Brain microvascular endothelial cell (primary cell): ENCODE results near the gene ACSL6.
A peak's percentile ranks its signal among the peaks of the same experiment; 100 is the strongest.

Experiments
- DNase-seq: peaks from one replicate; pipeline ENCODE4 v3.0.0-alpha.2; 2020
- H3K27ac ChIP-seq: fragments of 250-450 bp; sonication (Bioruptor Pico); 2 replicates; pipeline ENCODE4 v1.5.1; 2020; ENCODE audit warnings: mild to moderate bottlenecking, moderate library complexity
- H3K27me3 ChIP-seq: fragments of 250-450 bp; sonication (Bioruptor Pico); replicated peaks from 2 replicates; pipeline ENCODE4 v1.5.1; 2020; ENCODE audit warnings: mild to moderate bottlenecking
- H3K36me3 ChIP-seq: fragments of 250-450 bp; sonication (Bioruptor Pico); replicated peaks from 2 replicates; pipeline ENCODE4 v1.5.1; 2020; ENCODE audit warnings: mild to moderate bottlenecking
- H3K4me3 ChIP-seq: 2 replicates; pipeline ENCODE4 v1.5.1; 2011; ENCODE audit warnings: low read depth, mild to moderate bottlenecking, control low read depth, low read length, moderate library complexity
- in situ Hi-C: cut with HindIII; loops from 2 replicates; pipeline ENCODE4 v1.10.0; 2017; ENCODE audit warnings: low sequenced_read_pairs, low pct_ligation_motif_present
- TF ChIP-seq, protein P1 (sequence below): IDR thresholded peaks from 2 replicates; pipeline ENCODE4 v1.5.1; 2011; ENCODE audit warnings: low read depth, mild to moderate bottlenecking, moderate library complexity, low read length, control low read depth, inconsistent platforms; ENCODE audit errors: missing control alignments

Gene ACSL6

DNA sequence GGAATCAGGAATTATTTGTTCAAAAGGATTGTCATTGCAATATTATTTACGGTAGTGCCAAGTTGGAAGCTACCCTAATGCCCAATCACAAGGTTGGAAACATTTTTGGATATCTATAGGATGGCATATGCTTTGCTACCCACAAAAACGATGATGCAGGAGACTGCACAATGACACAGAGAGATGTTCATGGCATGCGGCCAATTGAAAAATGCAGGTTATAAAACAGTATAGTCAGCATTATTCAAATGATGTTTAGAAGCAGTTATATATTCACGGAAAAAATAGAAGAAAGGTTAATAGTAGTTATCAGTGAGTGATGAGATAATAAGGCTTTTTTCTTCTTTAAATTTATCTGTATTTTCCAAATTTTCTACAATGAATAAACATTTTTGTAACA is 5.9 kb upstream of the ACSL6 start:
- in situ Hi-C loops = loop anchor here (25.0 kb wide), 1 partner anchor 430 kb away; no protein-coding TSS in a partner anchor
- H3K27ac ChIP-seq = no peak overlapping the region
- no peak for DNase-seq

DNA sequence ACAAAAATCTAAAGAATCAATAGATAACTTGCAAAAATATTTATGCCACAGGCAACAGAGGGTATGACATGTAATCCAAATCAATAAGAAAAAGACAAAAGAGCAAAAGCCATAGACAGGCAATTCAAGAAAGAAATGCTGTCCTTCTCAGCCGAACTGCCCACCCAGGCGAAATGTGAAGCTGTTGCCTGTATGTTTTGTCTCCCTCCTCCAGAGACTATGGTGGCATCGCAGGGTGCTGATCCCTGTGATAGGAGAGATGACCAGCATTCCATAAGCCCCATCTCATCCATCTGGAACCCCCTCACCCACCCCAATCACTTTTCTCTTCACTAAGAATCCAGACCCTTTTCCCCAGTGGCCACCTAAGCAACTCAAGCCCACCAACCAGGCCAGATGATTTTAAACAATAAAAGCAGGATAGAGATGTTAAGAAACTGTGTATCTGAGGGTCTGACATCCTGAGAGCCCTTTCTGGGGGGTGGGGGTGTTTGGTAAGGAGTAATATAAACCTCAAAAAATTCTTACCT is 5.3 kb upstream of the ACSL6 start:
- Histone ChIP-seq H3K27me3 (peaks cover 20% of the 10 kb centered on the region), H3K4me3 (no peak overlapping the region), H3K36me3 (no peaks in the 10 kb centered on the region), H3K27ac (no peak overlapping the region)
- in situ Hi-C loops = loop anchor here (25.0 kb wide), 1 partner anchor 429 kb away; no protein-coding TSS in a partner anchor
- TF ChIP-seq, protein P1, sequence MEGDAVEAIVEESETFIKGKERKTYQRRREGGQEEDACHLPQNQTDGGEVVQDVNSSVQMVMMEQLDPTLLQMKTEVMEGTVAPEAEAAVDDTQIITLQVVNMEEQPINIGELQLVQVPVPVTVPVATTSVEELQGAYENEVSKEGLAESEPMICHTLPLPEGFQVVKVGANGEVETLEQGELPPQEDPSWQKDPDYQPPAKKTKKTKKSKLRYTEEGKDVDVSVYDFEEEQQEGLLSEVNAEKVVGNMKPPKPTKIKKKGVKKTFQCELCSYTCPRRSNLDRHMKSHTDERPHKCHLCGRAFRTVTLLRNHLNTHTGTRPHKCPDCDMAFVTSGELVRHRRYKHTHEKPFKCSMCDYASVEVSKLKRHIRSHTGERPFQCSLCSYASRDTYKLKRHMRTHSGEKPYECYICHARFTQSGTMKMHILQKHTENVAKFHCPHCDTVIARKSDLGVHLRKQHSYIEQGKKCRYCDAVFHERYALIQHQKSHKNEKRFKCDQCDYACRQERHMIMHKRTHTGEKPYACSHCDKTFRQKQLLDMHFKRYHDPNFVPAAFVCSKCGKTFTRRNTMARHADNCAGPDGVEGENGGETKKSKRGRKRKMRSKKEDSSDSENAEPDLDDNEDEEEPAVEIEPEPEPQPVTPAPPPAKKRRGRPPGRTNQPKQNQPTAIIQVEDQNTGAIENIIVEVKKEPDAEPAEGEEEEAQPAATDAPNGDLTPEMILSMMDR = no peak
- DNase-seq = no peak

More for the DNA sequence above, 5.9 kb upstream of the ACSL6 start:
- Histone ChIP-seq H3K27me3 (peaks cover 14% of the 10 kb centered on the region), H3K4me3 (no peak overlapping the region), H3K36me3 (no peaks in the 10 kb centered on the region)
- TF ChIP-seq, protein P1 = no peak

DNA sequence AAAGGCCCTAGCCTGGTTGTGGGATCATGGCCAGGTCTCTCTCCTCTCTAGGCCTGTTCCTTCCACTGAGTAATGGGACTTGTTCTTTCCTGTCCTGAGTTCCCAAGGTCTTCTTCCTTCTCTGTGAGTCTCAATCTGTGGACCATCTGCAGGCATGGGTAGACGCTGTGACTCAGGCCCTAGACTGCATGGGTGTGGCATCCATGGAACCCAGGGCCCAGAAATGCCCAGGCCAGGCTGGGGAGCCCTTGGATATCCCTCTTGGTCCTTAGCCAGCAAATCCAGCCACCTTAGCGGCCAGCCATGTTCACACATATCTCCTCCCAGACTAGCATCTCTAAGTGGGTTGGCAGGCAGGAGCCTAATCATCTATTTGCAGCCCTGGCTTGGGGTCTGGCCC is 2.3 kb upstream of the ACSL6 start:
- Histone ChIP-seq H3K4me3 (no peak overlapping the region), H3K27me3 (peaks cover 25% of the 10 kb centered on the region), H3K36me3 (no peaks in the 10 kb centered on the region), H3K27ac (no peak overlapping the region)
- in situ Hi-C loops = loop anchor here (25.0 kb wide), 1 partner anchor 426 kb away; no protein-coding TSS in a partner anchor
- TF ChIP-seq, protein P1 = no peak
- no peak for DNase-seq

DNA sequence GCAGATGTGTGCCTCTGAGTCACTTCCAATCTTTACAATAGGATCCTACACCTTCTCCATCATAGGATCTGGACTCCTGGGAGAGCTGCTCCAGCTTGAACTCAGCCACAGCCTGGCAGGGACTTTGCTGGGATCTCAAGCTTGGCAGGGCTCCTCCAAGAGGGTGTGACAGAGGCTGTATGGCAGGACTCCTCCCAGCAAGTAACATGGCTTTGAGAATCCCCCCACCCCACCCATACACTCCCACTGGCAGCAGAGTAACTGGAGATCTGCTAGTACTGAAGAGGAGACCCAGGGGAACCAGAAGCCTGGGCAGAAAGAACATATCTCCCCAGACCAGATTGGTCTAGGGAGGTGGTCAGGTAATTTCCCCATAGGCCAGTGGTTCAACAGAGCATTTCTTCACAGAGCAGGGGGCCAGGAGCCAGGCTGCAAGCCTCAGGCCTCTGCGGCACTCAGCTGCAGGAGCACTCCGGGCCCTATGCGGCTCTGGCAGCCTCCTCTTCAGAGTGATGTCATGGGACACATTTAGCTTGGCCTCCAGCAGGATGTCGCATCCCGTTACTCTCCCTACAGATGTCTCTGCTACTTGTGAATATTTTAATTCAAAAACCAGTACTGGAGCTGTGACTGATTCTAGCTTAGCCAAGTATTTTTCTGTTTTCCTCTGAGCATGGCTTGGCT is 1.7 kb upstream of the ACSL6 start:
- Histone ChIP-seq H3K4me3 (no peak overlapping the region), H3K36me3 (no peaks in the 10 kb centered on the region), H3K27me3 (peaks cover 24% of the 10 kb centered on the region), H3K27ac (no peak overlapping the region)
- TF ChIP-seq, protein P1 = no peak
- in situ Hi-C loops = loop anchor here (25.0 kb wide), 1 partner anchor 426 kb away; no protein-coding TSS in a partner anchor
- no peak for DNase-seq

DNA sequence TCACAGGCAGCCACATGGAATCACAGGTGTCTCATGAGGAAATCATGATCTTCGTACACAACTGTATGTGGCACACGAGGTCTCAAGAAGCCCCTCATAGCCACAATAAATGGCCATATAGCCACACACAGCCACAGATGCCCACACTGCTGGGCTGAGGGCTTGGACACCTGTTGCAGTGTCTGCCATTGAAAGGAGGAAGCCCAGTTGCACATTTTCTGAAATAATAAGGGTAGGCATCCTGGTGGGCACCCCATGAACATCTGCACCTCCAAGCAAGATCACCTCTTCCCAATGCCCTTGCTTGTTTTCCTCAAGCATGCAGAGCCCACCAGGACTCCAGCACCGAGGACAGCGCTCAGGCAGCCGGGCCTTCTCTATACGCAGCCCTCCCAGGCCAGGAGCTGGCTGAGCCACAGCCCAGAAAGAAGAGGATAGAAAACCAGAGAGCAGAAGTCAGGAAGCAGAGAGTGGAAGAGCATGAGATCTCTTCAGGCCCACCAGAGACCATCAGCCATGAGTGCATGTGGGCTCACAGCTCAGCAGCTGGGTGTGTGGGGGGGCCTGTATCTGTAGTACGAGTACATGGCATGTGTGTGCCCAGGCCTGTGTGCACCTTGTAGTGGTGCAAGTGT is 1.0 kb upstream of the ACSL6 start:
- DNase-seq = peak; percentile 72
- no peaks in the 10 kb centered on the region for H3K36me3 ChIP-seq
- no peak overlapping the region for H3K27ac ChIP-seq
- no peak overlapping the region for H3K4me3 ChIP-seq
- H3K27me3 ChIP-seq = peaks cover 18% of the 10 kb centered on the region
- TF ChIP-seq, protein P1 = no peak
- in situ Hi-C loops = loop anchor here (25.0 kb wide), 1 partner anchor 425 kb away; no protein-coding TSS in a partner anchor
